GM23248 (cell line): Measurements from ENCODE around the gene GBX1.

Experiments
- EZH2 ChIP-seq: fragments of 200-600 bp; sonication (generic); IDR thresholded peaks from 2 replicates; pipeline ENCODE4 v1.6.1; 2018; ENCODE audit warnings: antibody characterized with exemption, mild to moderate bottlenecking; ENCODE audit not compliant: insufficient read depth, poor library complexity, severe bottlenecking
- EZH2phosphoT487 ChIP-seq: fragments of 200-600 bp; sonication (generic); IDR thresholded peaks from 2 replicates; pipeline ENCODE4 v1.6.1; 2018; ENCODE audit warnings: antibody characterized with exemption, moderate library complexity, mild to moderate bottlenecking, low read depth; ENCODE audit not compliant: insufficient read depth

GRCh38 chr7:151128716-151129115, 38.8 kb downstream of the GBX1 start:
- TF ChIP-seq EZH2phosphoT487: no peak
- no peak for TF ChIP-seq EZH2
